Keratinocyte (primary cell): ENCODE results near the gene ALG11.

ENCODE experiments used
- EZH2 ChIP-seq: IDR thresholded peaks from one replicate; pipeline ENCODE4 v1.6.1; 2012; ENCODE audit warnings: inconsistent platforms, mild to moderate bottlenecking, low read length, moderate library complexity
- TF ChIP-seq, protein P1 (sequence below), 3 experiments: IDR thresholded peaks in 1 of 3; conservative IDR thresholded peaks in 1 of 3; optimal IDR thresholded peaks in 1 of 3; 2 replicates in 2 of 3; 3 replicates in 1 of 3; pipeline versions ENCODE3 to v1.5.1; 2011; ENCODE audit warnings: low read length in 3 of 3, mild to moderate bottlenecking in 3 of 3, moderate library complexity in 2 of 3, control low read depth in 1 of 3, inconsistent platforms in 1 of 3; ENCODE audit not compliant: insufficient read depth in 2 of 3; ENCODE audit errors: extremely low read depth in 1 of 3

GRCh38 chr13:52011632-52012511 lies at the start of gene ALG11:
- TF ChIP-seq, protein P1, sequence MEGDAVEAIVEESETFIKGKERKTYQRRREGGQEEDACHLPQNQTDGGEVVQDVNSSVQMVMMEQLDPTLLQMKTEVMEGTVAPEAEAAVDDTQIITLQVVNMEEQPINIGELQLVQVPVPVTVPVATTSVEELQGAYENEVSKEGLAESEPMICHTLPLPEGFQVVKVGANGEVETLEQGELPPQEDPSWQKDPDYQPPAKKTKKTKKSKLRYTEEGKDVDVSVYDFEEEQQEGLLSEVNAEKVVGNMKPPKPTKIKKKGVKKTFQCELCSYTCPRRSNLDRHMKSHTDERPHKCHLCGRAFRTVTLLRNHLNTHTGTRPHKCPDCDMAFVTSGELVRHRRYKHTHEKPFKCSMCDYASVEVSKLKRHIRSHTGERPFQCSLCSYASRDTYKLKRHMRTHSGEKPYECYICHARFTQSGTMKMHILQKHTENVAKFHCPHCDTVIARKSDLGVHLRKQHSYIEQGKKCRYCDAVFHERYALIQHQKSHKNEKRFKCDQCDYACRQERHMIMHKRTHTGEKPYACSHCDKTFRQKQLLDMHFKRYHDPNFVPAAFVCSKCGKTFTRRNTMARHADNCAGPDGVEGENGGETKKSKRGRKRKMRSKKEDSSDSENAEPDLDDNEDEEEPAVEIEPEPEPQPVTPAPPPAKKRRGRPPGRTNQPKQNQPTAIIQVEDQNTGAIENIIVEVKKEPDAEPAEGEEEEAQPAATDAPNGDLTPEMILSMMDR (optimal IDR thresholded peaks at IDR 0.05 in 1 of 3, IDR thresholded peaks at IDR 0.05 in 1 of 3, conservative IDR thresholded peaks at IDR 0.05 in 1 of 3; ENCODE audit: extremely low read depth in 1 of 3, insufficient read depth in 2 of 3, low read length in 3 of 3) = no peak
- no peak for TF ChIP-seq EZH2
